ENCODE results near the gene GAREM1.

GRCh38 chr18:32280188-32280783 lies 190.4 kb downstream of the GAREM1 start:
- TF ChIP-seq CTCF (conservative IDR thresholded peaks at IDR 0.05; ENCODE audit: low read depth, low read length) (no peak), EZH2phosphoT487 (IDR thresholded peaks at IDR 0.05; ENCODE audit: borderline replicate concordance, low read length) (no peak)
